ENCODE data around the gene CACHD1. TPM values are rescaled to one million over a fixed set of nuclear protein-coding genes. Genes with fewer than 3 reads are reported as not detected.

The CACHD1 gene
- total RNA-seq, 4 donors from 2014 or later: 1.6 to 3.2 (median 2.2) TPM; not detected in 1

GRCh38 chr1:64588876-64589275 lies 118.9 kb downstream of the CACHD1 start:
- Histone ChIP-seq H3K27me3 (no peaks in the 10 kb centered on the region), H3K36me3 (no peaks in the 10 kb centered on the region), H3K4me1 (no peaks in the 10 kb centered on the region), H3K9me3 (no peaks in the 10 kb centered on the region), H3K4me3 (no peak overlapping the region), H3K27ac (no peak overlapping the region)
- in situ Hi-C loops (cut with MboI; ENCODE audit: low pct_ligation_motif_present in 1 of 4, low pct_unique_long_range_greater_than_20kb in 1 of 4, low sequenced_read_pairs in 3 of 4) (no loop called here), intact Hi-C loops (cut with DNase I; ENCODE audit: low total_unique reads) (no loop called here)
- TF ChIP-seq POLR2AphosphoS5 (IDR thresholded peaks at IDR 0.05) (no peak), EP300 (IDR thresholded peaks at IDR 0.05; ENCODE audit: low read depth) (no peak), POLR2A (IDR thresholded peaks at IDR 0.05) (no peak)
- TF ChIP-seq, protein P1, sequence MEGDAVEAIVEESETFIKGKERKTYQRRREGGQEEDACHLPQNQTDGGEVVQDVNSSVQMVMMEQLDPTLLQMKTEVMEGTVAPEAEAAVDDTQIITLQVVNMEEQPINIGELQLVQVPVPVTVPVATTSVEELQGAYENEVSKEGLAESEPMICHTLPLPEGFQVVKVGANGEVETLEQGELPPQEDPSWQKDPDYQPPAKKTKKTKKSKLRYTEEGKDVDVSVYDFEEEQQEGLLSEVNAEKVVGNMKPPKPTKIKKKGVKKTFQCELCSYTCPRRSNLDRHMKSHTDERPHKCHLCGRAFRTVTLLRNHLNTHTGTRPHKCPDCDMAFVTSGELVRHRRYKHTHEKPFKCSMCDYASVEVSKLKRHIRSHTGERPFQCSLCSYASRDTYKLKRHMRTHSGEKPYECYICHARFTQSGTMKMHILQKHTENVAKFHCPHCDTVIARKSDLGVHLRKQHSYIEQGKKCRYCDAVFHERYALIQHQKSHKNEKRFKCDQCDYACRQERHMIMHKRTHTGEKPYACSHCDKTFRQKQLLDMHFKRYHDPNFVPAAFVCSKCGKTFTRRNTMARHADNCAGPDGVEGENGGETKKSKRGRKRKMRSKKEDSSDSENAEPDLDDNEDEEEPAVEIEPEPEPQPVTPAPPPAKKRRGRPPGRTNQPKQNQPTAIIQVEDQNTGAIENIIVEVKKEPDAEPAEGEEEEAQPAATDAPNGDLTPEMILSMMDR (IDR thresholded peaks at IDR 0.05): no peak
- DNase-seq: no peak

DNA sequence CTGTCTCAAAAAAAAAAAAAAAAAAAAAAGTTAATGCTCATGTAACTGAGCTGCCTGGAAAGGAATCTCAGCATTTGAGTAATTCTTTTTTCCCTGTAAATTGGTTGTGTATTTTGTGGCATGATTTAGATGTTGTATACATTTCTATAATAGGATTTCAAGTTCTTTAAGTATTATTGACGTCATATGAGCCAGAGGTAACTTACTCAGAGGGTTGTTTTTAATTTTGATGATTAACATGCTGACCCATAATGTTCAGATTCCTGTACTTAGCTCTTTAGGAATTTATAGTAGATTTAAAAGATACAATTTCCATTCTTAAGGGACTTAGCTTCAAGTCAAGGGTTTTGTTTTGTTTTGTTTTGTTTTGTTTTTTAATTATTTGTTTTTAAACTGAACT lies 120.4 kb downstream of the CACHD1 start:
- no peaks in the 10 kb centered on the region for H3K4me1 ChIP-seq
- no peak overlapping the region for H3K27ac ChIP-seq
- no peaks in the 10 kb centered on the region for H3K36me3 ChIP-seq
- WGBS, 2 donors (ENCODE audit: low coverage in 1 of 2): 47 to 65% methylated on average over 1 of the region's 1 CpG
- no peaks in the 10 kb centered on the region for H3K27me3 ChIP-seq
- DNase-seq: no peak
- TF ChIP-seq POLR2A (IDR thresholded peaks at IDR 0.05): no peak
- TF ChIP-seq POLR2AphosphoS5 (IDR thresholded peaks at IDR 0.05): no peak
- TF ChIP-seq, protein P1 (IDR thresholded peaks at IDR 0.05): no peak
- no peak for TF ChIP-seq EP300 (IDR thresholded peaks at IDR 0.05; ENCODE audit: low read depth)
- in situ Hi-C loops (cut with MboI; ENCODE audit: low pct_ligation_motif_present in 1 of 4, low pct_unique_long_range_greater_than_20kb in 1 of 4, low sequenced_read_pairs in 3 of 4) (no loop called here), intact Hi-C loops (cut with DNase I; ENCODE audit: low total_unique reads) (no loop called here)
- H3K9me3 ChIP-seq: no peaks in the 10 kb centered on the region
- H3K4me3 ChIP-seq: no peak overlapping the region

DNA sequence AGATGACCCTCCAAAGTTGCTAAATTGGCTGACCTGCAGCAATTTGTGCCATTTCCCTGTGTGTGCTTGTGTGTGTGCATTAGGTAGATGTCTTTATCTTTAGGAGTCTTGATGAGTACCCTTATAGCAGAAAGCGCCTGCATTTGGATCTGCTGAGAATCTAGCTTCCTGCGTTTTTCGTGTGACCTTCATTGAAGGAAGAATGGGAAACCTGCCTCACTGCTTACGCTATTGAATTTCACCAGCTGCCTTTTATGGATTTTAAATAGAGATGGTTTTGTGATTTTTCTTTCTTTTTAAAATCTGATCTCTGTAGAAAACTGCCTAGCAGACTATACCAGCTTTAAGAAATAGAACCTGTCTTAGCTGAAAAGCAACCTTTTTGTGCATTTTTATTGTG lies 124.5 kb downstream of the CACHD1 start:
- Histone ChIP-seq H3K27me3 (no peaks in the 10 kb centered on the region), H3K4me3 (no peak overlapping the region), H3K27ac (no peak overlapping the region), H3K36me3 (no peaks in the 10 kb centered on the region), H3K9me3 (no peaks in the 10 kb centered on the region), H3K4me1 (peaks cover 0 to 8% (median 2%) of the 10 kb centered on the region in 4 donors)
- intact Hi-C loops (cut with DNase I; ENCODE audit: low total_unique reads): no loop called here
- no peak for DNase-seq
- 94 to 100% methylated on average over 2 to 4 of the region's 4 CpGs for WGBS, 2 donors (ENCODE audit: low coverage in 1 of 2)
- in situ Hi-C loops (cut with MboI; ENCODE audit: low pct_ligation_motif_present in 1 of 4, low pct_unique_long_range_greater_than_20kb in 1 of 4, low sequenced_read_pairs in 3 of 4): no loop called here
- TF ChIP-seq, protein P1 (IDR thresholded peaks at IDR 0.05): no peak
- TF ChIP-seq POLR2A (IDR thresholded peaks at IDR 0.05): no peak
- TF ChIP-seq POLR2AphosphoS5 (IDR thresholded peaks at IDR 0.05): no peak
- TF ChIP-seq EP300 (IDR thresholded peaks at IDR 0.05; ENCODE audit: low read depth): no peak

DNA sequence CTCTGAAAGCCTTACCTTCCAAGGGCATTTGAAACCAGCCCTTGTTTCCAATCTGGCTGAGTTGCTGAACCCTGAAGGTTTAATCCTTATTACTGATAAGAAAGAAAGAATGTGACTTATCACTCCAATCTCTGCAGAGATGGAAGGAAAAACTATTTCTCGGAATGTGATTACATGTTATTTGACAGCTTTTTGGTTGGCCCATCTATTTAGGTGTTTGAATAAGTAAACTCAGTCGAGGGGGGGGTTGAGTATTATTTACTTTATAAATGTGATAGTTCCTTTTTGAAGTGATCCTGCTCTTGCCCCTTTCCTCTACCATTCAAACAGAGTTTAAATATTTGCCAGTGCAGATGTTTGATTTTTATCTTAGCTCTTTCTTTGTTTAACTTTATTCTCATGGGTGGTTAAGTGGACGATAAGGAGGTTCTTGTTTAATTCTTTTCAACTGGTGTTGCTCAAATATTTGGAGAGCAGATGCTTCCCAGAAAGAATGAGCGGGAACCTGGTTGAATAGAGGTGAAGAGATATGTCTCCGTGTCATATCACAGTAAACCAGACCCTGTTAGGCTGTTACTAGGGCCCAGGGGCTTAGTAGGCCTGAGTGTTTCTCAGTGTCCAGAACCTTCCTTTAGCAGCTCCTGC lies 126.1 kb downstream of the CACHD1 start:
- Histone ChIP-seq H3K27me3 (no peaks in the 10 kb centered on the region), H3K27ac (no peak overlapping the region), H3K36me3 (no peaks in the 10 kb centered on the region), H3K4me3 (no peak overlapping the region), H3K4me1 (peaks cover 0 to 8% (median 2%) of the 10 kb centered on the region in 4 donors), H3K9me3 (no peaks in the 10 kb centered on the region)
- TF ChIP-seq POLR2AphosphoS5 (IDR thresholded peaks at IDR 0.05): no peak
- TF ChIP-seq EP300 (IDR thresholded peaks at IDR 0.05; ENCODE audit: low read depth): no peak
- TF ChIP-seq, protein P1 (IDR thresholded peaks at IDR 0.05): no peak
- no peak for TF ChIP-seq POLR2A (IDR thresholded peaks at IDR 0.05)
- 43 to 52% methylated on average over 4 to 5 of the region's 5 CpGs for WGBS, 2 donors (ENCODE audit: low coverage in 1 of 2)
- no peak for DNase-seq
- intact Hi-C loops (cut with DNase I; ENCODE audit: low total_unique reads) (no loop called here), in situ Hi-C loops (cut with MboI; ENCODE audit: low pct_ligation_motif_present in 1 of 4, low pct_unique_long_range_greater_than_20kb in 1 of 4, low sequenced_read_pairs in 3 of 4) (no loop called here)
